GM12878 (cell line): ENCODE measurements around the gene OVCA2. TPM values are rescaled to one million over a fixed set of nuclear protein-coding genes. Genes with fewer than 3 reads are reported as not detected.
A peak's percentile ranks its signal among the peaks of the same experiment; 100 is the strongest.

Source experiments
- HDAC6 ChIP-seq: fragments of 200-600 bp; sonication (generic); IDR thresholded peaks from one replicate; pipeline ENCODE4 v1.8.0; 2017; ENCODE audit warnings: antibody characterized with exemption; ENCODE audit not compliant: unreplicated experiment
- KLF5 ChIP-seq: fragments of 450-650 bp; IDR thresholded peaks from 2 replicates; pipeline ENCODE4 v1.6.1; 2014; ENCODE audit warnings: mild to moderate bottlenecking; ENCODE audit not compliant: partially characterized antibody
- MYB ChIP-seq: fragments of 150-350 bp; IDR thresholded peaks from 2 replicates; pipeline ENCODE4 v1.6.1; 2014; ENCODE audit warnings: mild to moderate bottlenecking, low read depth, low read length, borderline replicate concordance
- NR2C2 ChIP-seq: IDR thresholded peaks from 2 replicates; pipeline ENCODE4 v1.6.1; 2011; ENCODE audit warnings: borderline replicate concordance, low read depth; ENCODE audit not compliant: control insufficient read depth, insufficient read length
- PML ChIP-seq: IDR thresholded peaks from 2 replicates; pipeline ENCODE4 v1.6.1; 2012; ENCODE audit warnings: low read length, inconsistent platforms
- RAD21 ChIP-seq: IDR thresholded peaks from 2 replicates; pipeline ENCODE4 v1.6.1; 2011; ENCODE audit warnings: mild to moderate bottlenecking, low read depth, low read length, moderate library complexity; ENCODE audit not compliant: insufficient read depth
- RFX5 ChIP-seq: IDR thresholded peaks from 2 replicates; pipeline ENCODE4 v1.6.1; 2011; ENCODE audit warnings: low read depth, low read length, improper control_type of control experiment
- RUNX3 ChIP-seq: IDR thresholded peaks from 2 replicates; pipeline ENCODE4 v1.6.1; 2012; ENCODE audit warnings: low read length, inconsistent platforms
- SIX5 ChIP-seq: IDR thresholded peaks from 2 replicates; pipeline ENCODE4 v1.6.1; 2011; ENCODE audit warnings: mild to moderate bottlenecking, low read depth, low read length, moderate library complexity; ENCODE audit not compliant: severe bottlenecking
- SPI1 ChIP-seq: IDR thresholded peaks from 2 replicates; pipeline ENCODE4 v1.6.1; 2011; ENCODE audit warnings: low read depth, mild to moderate bottlenecking, low read length, moderate library complexity, borderline replicate concordance; ENCODE audit not compliant: insufficient read depth
- TCF3 ChIP-seq: IDR thresholded peaks from 2 replicates; pipeline ENCODE4 v1.6.1; 2012; ENCODE audit warnings: low read depth, mild to moderate bottlenecking, low read length, borderline replicate concordance; ENCODE audit not compliant: insufficient read depth
- ZBED1 ChIP-seq: IDR thresholded peaks from 2 replicates; pipeline ENCODE4 v1.6.1; 2016; ENCODE audit warnings: borderline replicate concordance
- ZNF384 ChIP-seq: IDR thresholded peaks from 2 replicates; pipeline ENCODE4 v1.6.1; 2012; ENCODE audit warnings: low read depth, mild to moderate bottlenecking, low read length, improper control_type of control experiment, borderline replicate concordance
- polyA plus RNA-seq, 11 experiments: library from polyadenylated mRNA; depleted of rRNA in 4 of 11; unstranded in 6 of 11; stranded (reverse) in 5 of 11; fragments of >200 nt; fragmentation: Nextera tagmentation in 4 of 11; fragmentation: Illumina TruSeq in 1 of 11; extraction: Ambion mirVana in 4 of 11; extraction: Trizol in 1 of 11; gene quantifications; 1 replicate in 1 of 11; 2 replicates in 10 of 11; pipeline versions ENCODE4 v1.2.1 to v1.2.3, GENCODE V29; 2011 to 2016; ENCODE audit warnings: inconsistent platforms in 2 of 11, missing spikeins in 2 of 11, low read depth in 1 of 11
- total RNA-seq, 4 experiments: library from RNA; depleted of rRNA in 3 of 4; stranded (reverse); fragments of >200 nt in 3 of 4; fragmentation: Illumina TruSeq in 1 of 4; extraction: Trizol in 1 of 4; gene quantifications; 2 replicates each; pipeline versions ENCODE4 v1.2.1 to v1.2.3, GENCODE V29; 2013 to 2021
- TF ChIP-seq, protein P1 (sequence below): IDR thresholded peaks from 2 replicates; pipeline ENCODE4 v1.6.1; 2011; ENCODE audit warnings: low read depth, mild to moderate bottlenecking, low read length, moderate library complexity, borderline replicate concordance; ENCODE audit errors: extremely low read depth
- TF ChIP-seq, protein P2 (sequence below): IDR thresholded peaks from 2 replicates; pipeline ENCODE4 v1.6.1; 2012; ENCODE audit warnings: low read length, inconsistent platforms
- TF ChIP-seq, protein P3 (sequence below): IDR thresholded peaks from 2 replicates; pipeline ENCODE4 v1.6.1; 2011; ENCODE audit warnings: borderline replicate concordance, low read depth, mild to moderate bottlenecking, moderate library complexity, low read length; ENCODE audit not compliant: insufficient read depth, poor library complexity, severe bottlenecking
- TF ChIP-seq, protein P4 (sequence below): fragments of 450-650 bp; IDR thresholded peaks from 2 replicates; pipeline ENCODE4 v1.6.1; 2017; ENCODE audit warnings: mild to moderate bottlenecking, moderate library complexity
- TF ChIP-seq, protein P5 (sequence below): fragments of 450-650 bp; IDR thresholded peaks from 2 replicates; pipeline ENCODE4 v1.6.1; 2017; ENCODE audit warnings: mild to moderate bottlenecking, low read depth, inconsistent platforms; ENCODE audit not compliant: poor library complexity, severe bottlenecking

The OVCA2 gene
- total and polyA plus RNA-seq, 10 of the 15 experiments (the other 5 are each of a cell fraction or from before 2014, with no cell fraction given), result 6.1 to 75.3 (median 40.7) TPM

DNA sequence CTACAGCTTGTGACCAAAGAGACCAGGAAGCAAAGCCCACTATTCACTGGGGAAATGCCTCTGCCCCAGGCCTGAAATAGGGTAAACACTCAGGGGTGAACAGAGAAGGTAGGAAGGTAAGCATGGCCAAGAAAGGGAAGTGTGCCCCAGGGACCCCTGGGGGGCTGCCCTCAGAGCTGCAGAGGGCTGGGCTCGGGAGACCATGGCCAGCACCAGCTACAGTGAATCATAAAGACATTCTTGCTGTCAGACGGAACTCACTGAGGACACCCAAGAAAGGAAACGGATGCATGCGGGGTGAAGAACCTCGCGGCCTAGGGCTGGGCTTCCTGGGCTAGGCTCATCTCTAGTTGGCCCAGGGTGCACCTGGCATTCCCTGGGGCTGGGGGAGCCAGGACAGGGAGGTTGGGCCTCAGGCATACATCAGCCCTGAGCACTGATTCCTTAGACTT is 22.7 kb downstream of the OVCA2 start (continued):
- TF ChIP-seq HDAC6 (no peak), KLF5 (no peak), SPI1 (no peak), ZBED1 (0 out of 2 replicates have a peak, but pooled peaks have one; percentile 59), NR2C2 (no peak), RFX5 (no peak), ZNF384 (no peak), RAD21 (no peak), SIX5 (no peak), TCF3 (no peak), PML (peak; percentile 21; the same call in 1 of the 2 replicates), MYB (no peak), RUNX3 (peak; percentile 1; the same call in 1 of the 2 replicates)
- TF ChIP-seq, protein P1, sequence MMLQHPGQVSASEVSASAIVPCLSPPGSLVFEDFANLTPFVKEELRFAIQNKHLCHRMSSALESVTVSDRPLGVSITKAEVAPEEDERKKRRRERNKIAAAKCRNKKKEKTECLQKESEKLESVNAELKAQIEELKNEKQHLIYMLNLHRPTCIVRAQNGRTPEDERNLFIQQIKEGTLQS, result no peak
- TF ChIP-seq, protein P2, sequence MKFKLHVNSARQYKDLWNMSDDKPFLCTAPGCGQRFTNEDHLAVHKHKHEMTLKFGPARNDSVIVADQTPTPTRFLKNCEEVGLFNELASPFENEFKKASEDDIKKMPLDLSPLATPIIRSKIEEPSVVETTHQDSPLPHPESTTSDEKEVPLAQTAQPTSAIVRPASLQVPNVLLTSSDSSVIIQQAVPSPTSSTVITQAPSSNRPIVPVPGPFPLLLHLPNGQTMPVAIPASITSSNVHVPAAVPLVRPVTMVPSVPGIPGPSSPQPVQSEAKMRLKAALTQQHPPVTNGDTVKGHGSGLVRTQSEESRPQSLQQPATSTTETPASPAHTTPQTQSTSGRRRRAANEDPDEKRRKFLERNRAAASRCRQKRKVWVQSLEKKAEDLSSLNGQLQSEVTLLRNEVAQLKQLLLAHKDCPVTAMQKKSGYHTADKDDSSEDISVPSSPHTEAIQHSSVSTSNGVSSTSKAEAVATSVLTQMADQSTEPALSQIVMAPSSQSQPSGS, result no peak
- TF ChIP-seq, protein P3, sequence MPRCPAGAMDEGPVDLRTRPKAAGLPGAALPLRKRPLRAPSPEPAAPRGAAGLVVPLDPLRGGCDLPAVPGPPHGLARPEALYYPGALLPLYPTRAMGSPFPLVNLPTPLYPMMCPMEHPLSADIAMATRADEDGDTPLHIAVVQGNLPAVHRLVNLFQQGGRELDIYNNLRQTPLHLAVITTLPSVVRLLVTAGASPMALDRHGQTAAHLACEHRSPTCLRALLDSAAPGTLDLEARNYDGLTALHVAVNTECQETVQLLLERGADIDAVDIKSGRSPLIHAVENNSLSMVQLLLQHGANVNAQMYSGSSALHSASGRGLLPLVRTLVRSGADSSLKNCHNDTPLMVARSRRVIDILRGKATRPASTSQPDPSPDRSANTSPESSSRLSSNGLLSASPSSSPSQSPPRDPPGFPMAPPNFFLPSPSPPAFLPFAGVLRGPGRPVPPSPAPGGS, result peak; percentile 37
- TF ChIP-seq, protein P4, sequence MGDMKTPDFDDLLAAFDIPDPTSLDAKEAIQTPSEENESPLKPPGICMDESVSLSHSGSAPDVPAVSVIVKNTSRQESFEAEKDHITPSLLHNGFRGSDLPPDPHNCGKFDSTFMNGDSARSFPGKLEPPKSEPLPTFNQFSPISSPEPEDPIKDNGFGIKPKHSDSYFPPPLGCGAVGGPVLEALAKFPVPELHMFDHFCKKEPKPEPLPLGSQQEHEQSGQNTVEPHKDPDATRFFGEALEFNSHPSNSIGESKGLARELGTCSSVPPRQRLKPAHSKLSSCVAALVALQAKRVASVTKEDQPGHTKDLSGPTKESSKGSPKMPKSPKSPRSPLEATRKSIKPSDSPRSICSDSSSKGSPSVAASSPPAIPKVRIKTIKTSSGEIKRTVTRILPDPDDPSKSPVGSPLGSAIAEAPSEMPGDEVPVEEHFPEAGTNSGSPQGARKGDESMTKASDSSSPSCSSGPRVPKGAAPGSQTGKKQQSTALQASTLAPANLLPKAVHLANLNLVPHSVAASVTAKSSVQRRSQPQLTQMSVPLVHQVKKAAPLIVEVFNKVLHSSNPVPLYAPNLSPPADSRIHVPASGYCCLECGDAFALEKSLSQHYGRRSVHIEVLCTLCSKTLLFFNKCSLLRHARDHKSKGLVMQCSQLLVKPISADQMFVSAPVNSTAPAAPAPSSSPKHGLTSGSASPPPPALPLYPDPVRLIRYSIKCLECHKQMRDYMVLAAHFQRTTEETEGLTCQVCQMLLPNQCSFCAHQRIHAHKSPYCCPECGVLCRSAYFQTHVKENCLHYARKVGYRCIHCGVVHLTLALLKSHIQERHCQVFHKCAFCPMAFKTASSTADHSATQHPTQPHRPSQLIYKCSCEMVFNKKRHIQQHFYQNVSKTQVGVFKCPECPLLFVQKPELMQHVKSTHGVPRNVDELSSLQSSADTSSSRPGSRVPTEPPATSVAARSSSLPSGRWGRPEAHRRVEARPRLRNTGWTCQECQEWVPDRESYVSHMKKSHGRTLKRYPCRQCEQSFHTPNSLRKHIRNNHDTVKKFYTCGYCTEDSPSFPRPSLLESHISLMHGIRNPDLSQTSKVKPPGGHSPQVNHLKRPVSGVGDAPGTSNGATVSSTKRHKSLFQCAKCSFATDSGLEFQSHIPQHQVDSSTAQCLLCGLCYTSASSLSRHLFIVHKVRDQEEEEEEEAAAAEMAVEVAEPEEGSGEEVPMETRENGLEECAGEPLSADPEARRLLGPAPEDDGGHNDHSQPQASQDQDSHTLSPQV, result no peak
- TF ChIP-seq, protein P5, sequence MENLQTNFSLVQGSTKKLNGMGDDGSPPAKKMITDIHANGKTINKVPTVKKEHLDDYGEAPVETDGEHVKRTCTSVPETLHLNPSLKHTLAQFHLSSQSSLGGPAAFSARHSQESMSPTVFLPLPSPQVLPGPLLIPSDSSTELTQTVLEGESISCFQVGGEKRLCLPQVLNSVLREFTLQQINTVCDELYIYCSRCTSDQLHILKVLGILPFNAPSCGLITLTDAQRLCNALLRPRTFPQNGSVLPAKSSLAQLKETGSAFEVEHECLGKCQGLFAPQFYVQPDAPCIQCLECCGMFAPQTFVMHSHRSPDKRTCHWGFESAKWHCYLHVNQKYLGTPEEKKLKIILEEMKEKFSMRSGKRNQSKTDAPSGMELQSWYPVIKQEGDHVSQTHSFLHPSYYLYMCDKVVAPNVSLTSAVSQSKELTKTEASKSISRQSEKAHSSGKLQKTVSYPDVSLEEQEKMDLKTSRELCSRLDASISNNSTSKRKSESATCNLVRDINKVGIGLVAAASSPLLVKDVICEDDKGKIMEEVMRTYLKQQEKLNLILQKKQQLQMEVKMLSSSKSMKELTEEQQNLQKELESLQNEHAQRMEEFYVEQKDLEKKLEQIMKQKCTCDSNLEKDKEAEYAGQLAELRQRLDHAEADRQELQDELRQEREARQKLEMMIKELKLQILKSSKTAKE, result no peak
- TF ChIP-seq, all 136 proteins: peak for 7
